Kidney (tissue), 14 donors: ENCODE measurements around the gene MYO9B. TPM values are rescaled to one million over a fixed set of nuclear protein-coding genes. Genes with fewer than 3 reads are reported as not detected.

ENCODE experiments used
- DNase-seq, 5 donors: peaks; one replicate each; pipeline ENCODE4 v3.0.0-alpha.2; 2013 to 2020
- FAIRE-seq: peaks from 2 replicates; lab custom pipeline; 2012; peaks lifted over from hg19 to GRCh38; lab: Jason Lieb, UNC
- H3K27ac ChIP-seq, 2 donors: one replicate each; pipeline ENCODE4 v1.7.0; 2013; ENCODE audit warnings: low read depth in 2 of 2, low read length in 2 of 2, inconsistent platforms in 1 of 2
- H3K27me3 ChIP-seq: one replicate; pipeline ENCODE4 v1.7.1; 2013; ENCODE audit warnings: low read length, inconsistent platforms; ENCODE audit not compliant: control insufficient read depth, insufficient read depth
- H3K36me3 ChIP-seq, 3 donors: one replicate each; pipeline versions ENCODE4 v1.7.0 to v1.7.1; 2013; ENCODE audit warnings: low read length in 3 of 3, control low read depth in 1 of 3, inconsistent platforms in 1 of 3; ENCODE audit not compliant: insufficient read depth in 3 of 3, control insufficient read depth in 2 of 3
- H3K4me1 ChIP-seq, 3 donors: one replicate each; pipeline versions ENCODE4 v1.7.0 to v1.7.1; 2013; ENCODE audit warnings: low read length in 3 of 3, inconsistent platforms in 1 of 3, low read depth in 1 of 3; ENCODE audit not compliant: control insufficient read depth in 2 of 3, insufficient read depth in 2 of 3
- H3K4me3 ChIP-seq, 3 donors: one replicate each; pipeline versions ENCODE4 v1.7.0 to v1.8.1; 2013; ENCODE audit warnings: low read length in 3 of 3, control low read depth in 1 of 3, inconsistent platforms in 1 of 3
- H3K9ac ChIP-seq, 3 donors: one replicate each; pipeline versions ENCODE4 v1.7.0 to v1.7.1; 2013; ENCODE audit warnings: low read length in 3 of 3, control low read depth in 1 of 3, inconsistent platforms in 1 of 3
- H3K9me3 ChIP-seq, 3 donors: one replicate each; pipeline versions ENCODE4 v1.7.0 to v1.7.1; 2013; ENCODE audit warnings: low read length in 3 of 3, control low read depth in 1 of 3, inconsistent platforms in 1 of 3; ENCODE audit not compliant: control insufficient read depth in 2 of 3, insufficient read depth in 1 of 3
- intact Hi-C: fragments of 100-400 bp; cut with DNase I; formaldehyde crosslinking; loops from one replicate; pipeline ENCODE4 v1.11.1; 2022
- polyA plus RNA-seq: library from polyadenylated mRNA; stranded (reverse); fragments of 350-450 nt; fragmentation: Illumina TruSeq; extraction: RNeasy Lipid Tissue Mini Kit (QIAGEN cat#74804); gene quantifications from one replicate; pipeline ENCODE4 v1.2.3, GENCODE V29; 2014; ENCODE audit warnings: low read depth, low replicate concordance; ENCODE audit not compliant: insufficient read depth
- total RNA-seq: library from RNA; stranded (reverse); fragmentation: NEBNext Ultra II Directional; extraction: Animal tissue kit (Norgen Biotek cat#: 25700); gene quantifications from one replicate; pipeline ENCODE4 v1.2.1, GENCODE V29; 2021
- TF ChIP-seq, protein P1 (sequence below): IDR thresholded peaks from 3 replicates; pipeline ENCODE4 v1.5.1; 2012; ENCODE audit warnings: mild to moderate bottlenecking, moderate library complexity, borderline replicate concordance; ENCODE audit not compliant: insufficient read depth; ENCODE audit errors: extremely low read depth
- donor health status: control.
- donor health status: control.
- donor health status: control.
- donor health status: control.
- donor health status: control.
- donor health status: DM: yes; HTN: yes; CAD: no.
- donor health status: Normal renal cell carcinoma (clear cell type).

Gene MYO9B
- total and polyA plus RNA-seq, 2 donors from 2014 or later: 14.7 to 68.1 TPM

DNA sequence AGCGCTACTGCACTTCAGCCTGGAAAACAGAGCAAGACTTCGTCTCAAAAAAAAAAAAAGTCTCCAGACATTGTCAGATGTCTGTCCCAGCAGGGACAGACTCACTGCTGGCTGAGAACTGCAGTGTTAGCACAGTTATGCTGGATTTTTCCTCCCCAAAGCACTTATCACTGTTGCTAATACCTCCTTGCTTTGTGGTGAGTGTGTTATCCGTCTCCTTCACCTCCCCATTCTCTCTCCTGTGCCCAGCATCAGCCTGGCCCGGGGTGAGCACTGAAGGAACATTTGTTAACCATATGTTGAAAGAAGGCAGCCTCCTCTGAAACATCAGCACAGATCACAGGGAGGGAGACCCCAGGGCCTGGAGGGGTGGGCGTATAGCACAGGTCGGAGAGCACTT lies 11.3 kb downstream of the MYO9B start:
- Histone ChIP-seq H3K4me3 (no peak overlapping the region), H3K9me3 (no peaks in the 10 kb centered on the region), H3K4me1 (peaks cover 0 to 3% (median 0%) of the 10 kb centered on the region in 3 donors), H3K9ac (no peak overlapping the region), H3K27me3 (no peaks in the 10 kb centered on the region), H3K27ac (no peak overlapping the region), H3K36me3 (no peaks in the 10 kb centered on the region)
- FAIRE-seq: no peak
- intact Hi-C loops: no loop called here
- TF ChIP-seq, protein P1, sequence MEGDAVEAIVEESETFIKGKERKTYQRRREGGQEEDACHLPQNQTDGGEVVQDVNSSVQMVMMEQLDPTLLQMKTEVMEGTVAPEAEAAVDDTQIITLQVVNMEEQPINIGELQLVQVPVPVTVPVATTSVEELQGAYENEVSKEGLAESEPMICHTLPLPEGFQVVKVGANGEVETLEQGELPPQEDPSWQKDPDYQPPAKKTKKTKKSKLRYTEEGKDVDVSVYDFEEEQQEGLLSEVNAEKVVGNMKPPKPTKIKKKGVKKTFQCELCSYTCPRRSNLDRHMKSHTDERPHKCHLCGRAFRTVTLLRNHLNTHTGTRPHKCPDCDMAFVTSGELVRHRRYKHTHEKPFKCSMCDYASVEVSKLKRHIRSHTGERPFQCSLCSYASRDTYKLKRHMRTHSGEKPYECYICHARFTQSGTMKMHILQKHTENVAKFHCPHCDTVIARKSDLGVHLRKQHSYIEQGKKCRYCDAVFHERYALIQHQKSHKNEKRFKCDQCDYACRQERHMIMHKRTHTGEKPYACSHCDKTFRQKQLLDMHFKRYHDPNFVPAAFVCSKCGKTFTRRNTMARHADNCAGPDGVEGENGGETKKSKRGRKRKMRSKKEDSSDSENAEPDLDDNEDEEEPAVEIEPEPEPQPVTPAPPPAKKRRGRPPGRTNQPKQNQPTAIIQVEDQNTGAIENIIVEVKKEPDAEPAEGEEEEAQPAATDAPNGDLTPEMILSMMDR: no peak
- DNase-seq: no peak

DNA sequence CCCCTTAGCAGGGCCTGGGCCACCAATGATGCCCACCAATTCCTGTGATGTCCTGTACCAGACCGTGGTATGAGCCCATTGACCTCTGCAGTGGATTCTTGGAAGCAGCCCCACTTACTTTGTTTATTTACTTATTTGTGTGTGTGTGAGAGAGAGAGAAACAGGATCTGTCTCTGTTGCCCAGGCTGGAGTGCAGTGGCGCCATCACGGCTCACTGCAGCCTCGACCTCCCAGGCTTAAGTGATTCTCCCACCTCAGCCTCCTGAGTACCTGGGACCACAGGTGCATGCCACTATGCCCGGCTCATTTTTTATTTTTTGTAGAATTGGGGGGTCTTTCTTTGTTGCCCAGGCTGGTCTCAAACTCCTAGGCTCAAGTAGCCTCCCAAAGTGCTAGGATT lies 13.0 kb downstream of the MYO9B start:
- H3K4me3 ChIP-seq: no peak overlapping the region
- intact Hi-C loops: no loop called here
- H3K9me3 ChIP-seq: no peaks in the 10 kb centered on the region
- DNase-seq (no peak), FAIRE-seq (no peak)
- TF ChIP-seq, protein P1: no peak
- H3K27ac ChIP-seq: no peak overlapping the region
- H3K27me3 ChIP-seq: no peaks in the 10 kb centered on the region
- no peak overlapping the region for H3K9ac ChIP-seq
- H3K36me3 ChIP-seq: no peaks in the 10 kb centered on the region
- no peaks in the 10 kb centered on the region for H3K4me1 ChIP-seq

DNA sequence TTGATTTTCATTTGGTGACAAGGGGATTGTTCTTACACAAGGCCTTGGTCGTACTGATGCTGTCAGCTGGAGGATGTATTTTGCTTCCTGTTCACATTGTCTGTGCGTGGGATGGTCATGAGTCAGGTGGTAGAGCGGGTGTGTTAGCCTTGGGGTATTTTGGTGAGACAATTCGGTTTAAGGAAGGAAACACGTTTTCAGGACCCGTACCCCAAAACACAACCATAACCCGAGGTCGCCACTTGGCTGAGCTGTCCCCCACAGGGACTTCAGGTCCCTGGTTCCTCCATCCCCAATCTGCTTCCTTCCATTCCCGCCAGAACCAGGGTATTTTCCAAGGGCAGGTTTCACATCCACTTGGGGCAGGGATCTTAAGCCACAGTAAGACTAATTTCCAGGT lies 15.0 kb downstream of the MYO9B start:
- no peak overlapping the region for H3K9ac ChIP-seq
- H3K36me3 ChIP-seq: no peaks in the 10 kb centered on the region
- FAIRE-seq (no peak), DNase-seq (no peak)
- no peaks in the 10 kb centered on the region for H3K4me1 ChIP-seq
- no peak overlapping the region for H3K27ac ChIP-seq
- TF ChIP-seq, protein P1: no peak
- no peaks in the 10 kb centered on the region for H3K27me3 ChIP-seq
- intact Hi-C loops: no loop called here
- H3K4me3 ChIP-seq: no peak overlapping the region
- H3K9me3 ChIP-seq: no peaks in the 10 kb centered on the region

DNA sequence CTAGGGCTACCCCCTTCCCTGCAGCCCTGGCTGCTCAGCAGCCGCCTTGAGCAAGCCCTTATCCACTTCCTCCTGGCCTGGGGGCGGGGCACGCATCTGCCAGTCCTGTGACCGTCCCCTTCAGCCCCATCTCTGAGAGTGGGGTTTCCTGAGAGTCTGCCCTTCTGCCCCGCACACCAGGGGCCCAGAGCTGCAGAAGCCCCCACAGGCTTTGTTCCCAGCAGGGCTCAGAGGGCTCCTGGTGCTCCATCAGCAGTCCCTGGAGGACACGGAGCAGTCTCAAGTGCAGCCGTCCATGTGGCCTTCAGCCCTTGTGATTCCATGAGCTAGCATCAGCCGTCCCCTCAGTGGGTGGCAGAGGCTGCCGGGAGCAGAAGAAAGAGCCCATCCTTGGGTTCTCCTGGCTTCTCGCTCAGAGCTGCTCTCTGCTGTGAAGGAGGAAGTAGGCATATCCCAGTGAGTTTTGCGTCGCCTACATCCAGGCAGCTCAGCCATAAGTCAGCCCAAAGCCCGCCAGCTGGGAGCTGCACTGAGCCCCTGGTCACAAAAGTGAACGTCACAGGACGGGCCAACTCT lies 16.3 kb downstream of the MYO9B start:
- DNase-seq: no peak
- no peak for FAIRE-seq
- Histone ChIP-seq H3K4me3 (no peak overlapping the region), H3K27me3 (no peaks in the 10 kb centered on the region), H3K27ac (no peak overlapping the region), H3K9me3 (no peaks in the 10 kb centered on the region), H3K4me1 (no peaks in the 10 kb centered on the region), H3K36me3 (no peaks in the 10 kb centered on the region), H3K9ac (no peak overlapping the region)
- intact Hi-C loops: no loop called here
- TF ChIP-seq, protein P1: no peak
